Gastrocnemius medialis (tissue), 4 donors: ENCODE data around the gene SMARCA1. TPM values are rescaled to one million over a fixed set of nuclear protein-coding genes. Genes with fewer than 3 reads are reported as not detected.

Experiments
- ATAC-seq, 2 donors: fragments of 150-250 bp; one replicate each; pipeline ENCODE4 v1.9.1; 2016
- DNase-seq, 2 donors: peaks; one replicate each; pipeline ENCODE4 v3.0.0-alpha.2; 2019
- H3K27ac ChIP-seq, 4 donors: fragments of 200-600 bp; sonication (generic); 1 replicate in 1 of 4; 2 replicates in 3 of 4; pipeline ENCODE4 v1.5.1; 2016 to 2018; ENCODE audit warnings: mild to moderate bottlenecking in 2 of 4, moderate library complexity in 1 of 4
- H3K27me3 ChIP-seq, 3 donors: fragments of 200-600 bp; sonication (generic) in 2 of 3; 1 replicate in 1 of 3; 2 replicates in 2 of 3; pipeline versions ENCODE4 v1.5.1 to v1.6.0; 2016 to 2019; ENCODE audit warnings: mild to moderate bottlenecking in 1 of 3, moderate library complexity in 1 of 3
- H3K36me3 ChIP-seq, 2 donors: fragments of 200-600 bp; sonication (generic) in 1 of 2; one replicate each; pipeline ENCODE4 v1.5.1; 2017 to 2018
- H3K4me1 ChIP-seq, 2 donors: fragments of 200-600 bp; sonication (generic) in 1 of 2; one replicate each; pipeline ENCODE4 v1.5.1; 2016 to 2017; ENCODE audit warnings: mild to moderate bottlenecking in 2 of 2
- H3K4me3 ChIP-seq, 4 donors: fragments of 200-600 bp; sonication (generic) in 3 of 4; 1 replicate in 1 of 4; 2 replicates in 3 of 4; pipeline ENCODE4 v1.5.1; 2016 to 2019; ENCODE audit warnings: mild to moderate bottlenecking in 2 of 4
- H3K9me3 ChIP-seq, 3 donors: fragments of 200-600 bp; sonication (generic) in 2 of 3; 1 replicate in 1 of 3; 2 replicates in 2 of 3; pipeline ENCODE4 v1.5.1; 2016 to 2019
- POLR2A ChIP-seq, 2 donors: fragments of 450-650 bp; IDR thresholded peaks; one replicate each; pipeline ENCODE4 v1.6.1; 2017; ENCODE audit warnings: antibody characterized with exemption in 2 of 2, mild to moderate bottlenecking in 2 of 2, moderate library complexity in 2 of 2
- in situ Hi-C, 4 donors: fragments of 200-750 bp; cut with MboI; loops; one replicate each; pipeline versions ENCODE4 v1.15.0 to v1.8.0; 2017; ENCODE audit warnings: low sequenced_read_pairs in 4 of 4
- intact Hi-C: fragments of 100-400 bp; cut with DNase I; formaldehyde crosslinking; loops from one replicate; pipeline ENCODE4 v1.15.1; 2023; ENCODE audit warnings: low total_unique reads
- total RNA-seq, 4 donors: library from RNA; depleted of rRNA; stranded (reverse); fragments of >200 nt; gene quantifications; one replicate each; pipeline versions ENCODE4 v1.1.0 to v1.2.3, GENCODE V29; 2016
- TF ChIP-seq, protein P1 (sequence below), 5 experiments: fragments of 450-650 bp in 3 of 5; fragments of 200-600 bp in 2 of 5; sonication (generic) in 2 of 5; IDR thresholded peaks in 4 of 5; conservative IDR thresholded peaks in 1 of 5; 1 replicate in 4 of 5; 2 replicates in 1 of 5; pipeline ENCODE4 v1.5.1; 2016 to 2019; ENCODE audit warnings: antibody characterized with exemption in 5 of 5, mild to moderate bottlenecking in 3 of 5, moderate library complexity in 3 of 5

The SMARCA1 gene
- total RNA-seq, 4 donors from 2014 or later = 11.6 to 16.7 (median 15.9) TPM

DNA sequence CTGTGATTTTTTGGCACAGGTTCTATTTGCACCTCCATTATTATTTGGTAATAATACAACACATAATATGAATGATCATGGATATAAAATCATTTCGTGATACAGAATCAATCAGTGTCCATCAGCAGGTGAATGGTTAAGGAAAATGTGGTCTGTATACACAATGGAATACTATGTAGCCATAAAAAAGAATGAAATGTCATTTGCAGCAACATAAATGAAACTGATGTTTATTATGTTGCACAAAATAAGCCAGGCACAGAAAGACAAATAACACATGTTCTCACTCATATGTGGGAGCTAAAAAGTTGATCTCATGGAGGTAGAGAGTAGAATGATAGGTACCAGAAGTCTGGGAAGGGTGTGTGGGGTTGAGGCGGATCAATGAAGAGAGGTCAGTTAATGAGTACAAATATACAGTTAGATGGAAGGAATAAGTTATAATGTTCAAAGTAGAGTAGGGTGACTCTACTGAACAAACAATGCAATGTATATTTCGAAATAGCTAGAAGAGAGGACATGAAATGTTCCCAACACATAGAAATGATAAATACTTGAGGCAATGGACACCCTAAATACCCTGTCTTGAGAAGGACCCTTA, 1.1 kb upstream of the SMARCA1 start:
- in situ Hi-C loops = no loop called here
- H3K9me3 ChIP-seq = no peaks in the 10 kb centered on the region
- intact Hi-C loops = loop anchor here (10.0 kb wide), 1 partner anchor 380 kb away; the partner anchor contains the start of gene UTP14A
- H3K4me1 ChIP-seq = no peaks in the 10 kb centered on the region
- no peak for DNase-seq
- ATAC-seq = no peak
- no peak overlapping the region for H3K27ac ChIP-seq
- no peaks in the 10 kb centered on the region for H3K27me3 ChIP-seq
- H3K36me3 ChIP-seq = no peaks in the 10 kb centered on the region
- H3K4me3 ChIP-seq = no peak overlapping the region
- TF ChIP-seq POLR2A (IDR thresholded peaks at IDR 0.05) = no peak
- TF ChIP-seq, protein P1, sequence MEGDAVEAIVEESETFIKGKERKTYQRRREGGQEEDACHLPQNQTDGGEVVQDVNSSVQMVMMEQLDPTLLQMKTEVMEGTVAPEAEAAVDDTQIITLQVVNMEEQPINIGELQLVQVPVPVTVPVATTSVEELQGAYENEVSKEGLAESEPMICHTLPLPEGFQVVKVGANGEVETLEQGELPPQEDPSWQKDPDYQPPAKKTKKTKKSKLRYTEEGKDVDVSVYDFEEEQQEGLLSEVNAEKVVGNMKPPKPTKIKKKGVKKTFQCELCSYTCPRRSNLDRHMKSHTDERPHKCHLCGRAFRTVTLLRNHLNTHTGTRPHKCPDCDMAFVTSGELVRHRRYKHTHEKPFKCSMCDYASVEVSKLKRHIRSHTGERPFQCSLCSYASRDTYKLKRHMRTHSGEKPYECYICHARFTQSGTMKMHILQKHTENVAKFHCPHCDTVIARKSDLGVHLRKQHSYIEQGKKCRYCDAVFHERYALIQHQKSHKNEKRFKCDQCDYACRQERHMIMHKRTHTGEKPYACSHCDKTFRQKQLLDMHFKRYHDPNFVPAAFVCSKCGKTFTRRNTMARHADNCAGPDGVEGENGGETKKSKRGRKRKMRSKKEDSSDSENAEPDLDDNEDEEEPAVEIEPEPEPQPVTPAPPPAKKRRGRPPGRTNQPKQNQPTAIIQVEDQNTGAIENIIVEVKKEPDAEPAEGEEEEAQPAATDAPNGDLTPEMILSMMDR (IDR thresholded peaks at IDR 0.05 in 4 of 5, conservative IDR thresholded peaks at IDR 0.05 in 1 of 5) = no peak

DNA sequence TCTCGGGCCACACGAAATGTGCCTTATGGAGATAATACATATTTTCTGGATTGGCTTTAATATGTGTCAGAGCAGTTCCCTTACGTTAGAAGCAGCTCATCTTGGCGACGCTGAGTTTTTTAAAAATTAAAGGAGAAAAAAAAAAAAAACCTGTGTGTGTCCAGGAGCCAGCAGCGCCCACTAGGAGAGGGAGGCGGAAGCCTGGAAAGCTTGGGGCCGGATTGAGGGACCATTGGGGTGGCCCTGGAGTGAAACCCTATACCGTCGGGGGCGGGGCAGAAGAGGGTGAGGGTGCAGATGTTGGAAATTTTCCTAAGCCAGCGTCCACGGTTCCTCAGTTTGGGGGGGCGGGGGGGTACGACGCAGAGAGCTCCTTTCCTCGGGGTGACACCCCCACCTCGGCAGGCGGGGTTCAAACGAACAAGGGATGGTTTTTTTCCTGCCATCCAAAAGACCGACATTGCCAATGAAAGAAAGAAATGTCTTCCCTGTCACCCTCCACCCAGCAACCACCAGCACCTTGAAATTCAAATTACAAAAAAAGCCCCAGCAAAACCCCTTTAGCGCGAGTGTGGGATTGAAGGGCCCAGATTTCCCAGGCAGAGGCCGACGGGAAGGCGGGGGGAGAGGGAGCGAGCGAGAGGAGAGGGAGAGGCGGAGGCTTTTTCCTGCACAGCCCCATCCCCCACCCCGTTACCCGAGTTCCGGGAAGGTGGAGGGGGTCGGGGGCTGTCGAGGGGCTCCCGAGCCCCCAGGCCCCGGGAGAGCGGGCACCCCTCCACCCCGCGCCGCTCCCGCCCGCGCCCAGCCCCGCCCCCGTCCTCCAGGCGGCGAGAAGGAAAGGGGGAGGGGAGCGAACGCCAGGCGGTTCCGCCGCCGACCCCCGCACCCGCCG, 859 bp downstream of the SMARCA1 start:
- TF ChIP-seq, protein P1 (IDR thresholded peaks at IDR 0.05 in 4 of 5, conservative IDR thresholded peaks at IDR 0.05 in 1 of 5) = peak in 1 of 5 experiments; percentile 28
- TF ChIP-seq POLR2A (IDR thresholded peaks at IDR 0.05) = no peak
- Histone ChIP-seq H3K4me3 (peak overlapping the region; percentile 73 to 94 (median 86)), H3K4me1 (no peaks in the 10 kb centered on the region), H3K27me3 (no peaks in the 10 kb centered on the region), H3K27ac (peak overlapping the region; percentile 87 to 92 (median 89)), H3K9me3 (no peaks in the 10 kb centered on the region), H3K36me3 (no peaks in the 10 kb centered on the region)
- DNase-seq (peak in 1 of 2 donors; percentile 32), ATAC-seq (peak; percentile 77 to 85)
- intact Hi-C loops (loop anchor here (2.0 to 10.0 kb wide), 2 partner anchors 18 to 382 kb away; partner anchors contain the start of genes OCRL and UTP14A), in situ Hi-C loops (no loop called here)

DNA sequence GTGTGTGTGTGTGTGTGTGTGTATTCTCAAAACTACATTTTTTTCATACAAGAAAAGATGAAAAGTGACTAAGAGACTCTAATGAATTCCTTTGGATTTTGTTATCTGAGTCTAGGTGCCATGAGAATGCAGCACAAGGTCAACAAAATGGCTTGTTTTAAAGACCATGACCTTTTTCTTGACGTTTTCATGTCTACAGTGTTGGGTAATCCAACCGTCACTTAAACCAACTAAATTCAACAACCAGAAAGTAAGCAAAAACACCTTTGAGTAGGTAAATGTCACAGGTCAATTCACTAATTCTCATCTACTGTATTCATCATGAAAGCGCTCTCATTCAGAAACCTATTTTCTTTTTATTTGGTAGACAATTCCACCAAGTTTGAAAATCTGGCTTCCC, 3.1 kb downstream of the SMARCA1 start:
- ATAC-seq = no peak
- H3K27ac ChIP-seq = no peak overlapping the region
- no peaks in the 10 kb centered on the region for H3K4me1 ChIP-seq
- intact Hi-C loops (loop anchor here (10.0 kb wide), 1 partner anchor 385 kb away; the partner anchor contains the start of gene UTP14A), in situ Hi-C loops (no loop called here)
- H3K36me3 ChIP-seq = no peaks in the 10 kb centered on the region
- no peak for DNase-seq
- H3K4me3 ChIP-seq = no peak overlapping the region
- no peak for TF ChIP-seq POLR2A (IDR thresholded peaks at IDR 0.05)
- TF ChIP-seq, protein P1 (IDR thresholded peaks at IDR 0.05 in 4 of 5, conservative IDR thresholded peaks at IDR 0.05 in 1 of 5) = no peak
- no peaks in the 10 kb centered on the region for H3K27me3 ChIP-seq
- no peaks in the 10 kb centered on the region for H3K9me3 ChIP-seq

DNA sequence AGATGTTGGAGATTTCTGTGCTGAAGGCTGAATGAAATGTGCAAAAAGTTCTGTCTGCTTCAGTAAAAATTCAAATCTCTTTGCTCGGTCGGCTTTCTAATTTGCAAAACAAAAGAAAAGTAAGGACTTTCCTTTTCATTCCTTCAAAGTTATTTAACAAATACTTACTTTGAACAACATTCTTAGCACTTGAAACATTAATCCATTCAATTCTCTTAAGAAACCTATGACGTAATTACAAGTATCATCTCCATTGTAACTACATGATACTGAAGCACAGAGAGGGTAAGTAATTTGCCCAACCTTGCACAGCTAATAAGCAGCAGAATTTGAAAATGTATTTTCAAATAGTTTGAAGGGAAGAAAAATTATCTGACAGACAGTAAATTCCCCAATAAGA, 6.9 kb downstream of the SMARCA1 start:
- TF ChIP-seq, protein P1 (IDR thresholded peaks at IDR 0.05 in 4 of 5, conservative IDR thresholded peaks at IDR 0.05 in 1 of 5) = no peak
- Histone ChIP-seq H3K27ac (no peak overlapping the region), H3K4me3 (no peak overlapping the region), H3K27me3 (no peaks in the 10 kb centered on the region), H3K9me3 (no peaks in the 10 kb centered on the region), H3K36me3 (no peaks in the 10 kb centered on the region), H3K4me1 (no peaks in the 10 kb centered on the region)
- ATAC-seq (no peak), DNase-seq (no peak)
- in situ Hi-C loops (no loop called here), intact Hi-C loops (no loop called here)
